A549 (cell line): ENCODE data around the gene CACNA1S.

Experiments used
- BHLHE40 ChIP-seq: IDR thresholded peaks from 2 replicates; pipeline ENCODE4 v1.6.1; 2012; ENCODE audit warnings: low read depth, low read length, inconsistent platforms
- RCOR1 ChIP-seq: fragments of 150-350 bp; IDR thresholded peaks from 2 replicates; pipeline ENCODE4 v1.6.1; 2014; ENCODE audit warnings: antibody characterized with exemption, low read length, low read depth
- TF ChIP-seq, protein P1 (sequence below): fragments of 200-600 bp; sonication (generic); IDR thresholded peaks from 2 replicates; pipeline ENCODE4 v1.6.1; 2016; ENCODE audit warnings: antibody characterized with exemption, mild to moderate bottlenecking, moderate library complexity
- TF ChIP-seq, protein P2 (sequence below): fragments of >200 bp; sonication (Bioruptor Twin); formaldehyde crosslinking; IDR thresholded peaks from 3 replicates; pipeline ENCODE4 v1.5.1; 2016

DNA sequence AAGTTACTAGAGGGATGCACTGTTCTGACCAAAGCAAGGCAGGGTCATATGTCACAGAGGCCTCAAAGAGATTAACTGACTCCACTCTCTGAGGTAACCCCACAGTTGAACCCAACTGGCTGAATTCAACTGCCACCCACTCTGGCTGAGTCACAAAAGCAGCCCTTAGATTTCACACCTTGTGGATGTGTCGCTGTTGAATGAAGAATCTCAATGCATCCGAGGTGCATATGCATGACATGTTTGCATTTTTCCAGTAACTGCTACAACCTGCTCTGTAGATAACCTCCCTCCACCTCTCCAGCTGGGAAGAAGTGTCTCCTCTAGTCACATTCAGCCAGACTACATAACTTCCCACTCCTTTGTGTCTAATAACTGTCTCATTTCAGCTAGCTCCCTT is 60.8 kb downstream of the CACNA1S start:
- no peak for TF ChIP-seq BHLHE40
- TF ChIP-seq, protein P1, sequence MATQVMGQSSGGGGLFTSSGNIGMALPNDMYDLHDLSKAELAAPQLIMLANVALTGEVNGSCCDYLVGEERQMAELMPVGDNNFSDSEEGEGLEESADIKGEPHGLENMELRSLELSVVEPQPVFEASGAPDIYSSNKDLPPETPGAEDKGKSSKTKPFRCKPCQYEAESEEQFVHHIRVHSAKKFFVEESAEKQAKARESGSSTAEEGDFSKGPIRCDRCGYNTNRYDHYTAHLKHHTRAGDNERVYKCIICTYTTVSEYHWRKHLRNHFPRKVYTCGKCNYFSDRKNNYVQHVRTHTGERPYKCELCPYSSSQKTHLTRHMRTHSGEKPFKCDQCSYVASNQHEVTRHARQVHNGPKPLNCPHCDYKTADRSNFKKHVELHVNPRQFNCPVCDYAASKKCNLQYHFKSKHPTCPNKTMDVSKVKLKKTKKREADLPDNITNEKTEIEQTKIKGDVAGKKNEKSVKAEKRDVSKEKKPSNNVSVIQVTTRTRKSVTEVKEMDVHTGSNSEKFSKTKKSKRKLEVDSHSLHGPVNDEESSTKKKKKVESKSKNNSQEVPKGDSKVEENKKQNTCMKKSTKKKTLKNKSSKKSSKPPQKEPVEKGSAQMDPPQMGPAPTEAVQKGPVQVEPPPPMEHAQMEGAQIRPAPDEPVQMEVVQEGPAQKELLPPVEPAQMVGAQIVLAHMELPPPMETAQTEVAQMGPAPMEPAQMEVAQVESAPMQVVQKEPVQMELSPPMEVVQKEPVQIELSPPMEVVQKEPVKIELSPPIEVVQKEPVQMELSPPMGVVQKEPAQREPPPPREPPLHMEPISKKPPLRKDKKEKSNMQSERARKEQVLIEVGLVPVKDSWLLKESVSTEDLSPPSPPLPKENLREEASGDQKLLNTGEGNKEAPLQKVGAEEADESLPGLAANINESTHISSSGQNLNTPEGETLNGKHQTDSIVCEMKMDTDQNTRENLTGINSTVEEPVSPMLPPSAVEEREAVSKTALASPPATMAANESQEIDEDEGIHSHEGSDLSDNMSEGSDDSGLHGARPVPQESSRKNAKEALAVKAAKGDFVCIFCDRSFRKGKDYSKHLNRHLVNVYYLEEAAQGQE, result no peak
- TF ChIP-seq, protein P2, sequence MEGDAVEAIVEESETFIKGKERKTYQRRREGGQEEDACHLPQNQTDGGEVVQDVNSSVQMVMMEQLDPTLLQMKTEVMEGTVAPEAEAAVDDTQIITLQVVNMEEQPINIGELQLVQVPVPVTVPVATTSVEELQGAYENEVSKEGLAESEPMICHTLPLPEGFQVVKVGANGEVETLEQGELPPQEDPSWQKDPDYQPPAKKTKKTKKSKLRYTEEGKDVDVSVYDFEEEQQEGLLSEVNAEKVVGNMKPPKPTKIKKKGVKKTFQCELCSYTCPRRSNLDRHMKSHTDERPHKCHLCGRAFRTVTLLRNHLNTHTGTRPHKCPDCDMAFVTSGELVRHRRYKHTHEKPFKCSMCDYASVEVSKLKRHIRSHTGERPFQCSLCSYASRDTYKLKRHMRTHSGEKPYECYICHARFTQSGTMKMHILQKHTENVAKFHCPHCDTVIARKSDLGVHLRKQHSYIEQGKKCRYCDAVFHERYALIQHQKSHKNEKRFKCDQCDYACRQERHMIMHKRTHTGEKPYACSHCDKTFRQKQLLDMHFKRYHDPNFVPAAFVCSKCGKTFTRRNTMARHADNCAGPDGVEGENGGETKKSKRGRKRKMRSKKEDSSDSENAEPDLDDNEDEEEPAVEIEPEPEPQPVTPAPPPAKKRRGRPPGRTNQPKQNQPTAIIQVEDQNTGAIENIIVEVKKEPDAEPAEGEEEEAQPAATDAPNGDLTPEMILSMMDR, result no peak
- no peak for TF ChIP-seq RCOR1
